ENCODE results near the gene PLPP3.

Gene PLPP3

DNA sequence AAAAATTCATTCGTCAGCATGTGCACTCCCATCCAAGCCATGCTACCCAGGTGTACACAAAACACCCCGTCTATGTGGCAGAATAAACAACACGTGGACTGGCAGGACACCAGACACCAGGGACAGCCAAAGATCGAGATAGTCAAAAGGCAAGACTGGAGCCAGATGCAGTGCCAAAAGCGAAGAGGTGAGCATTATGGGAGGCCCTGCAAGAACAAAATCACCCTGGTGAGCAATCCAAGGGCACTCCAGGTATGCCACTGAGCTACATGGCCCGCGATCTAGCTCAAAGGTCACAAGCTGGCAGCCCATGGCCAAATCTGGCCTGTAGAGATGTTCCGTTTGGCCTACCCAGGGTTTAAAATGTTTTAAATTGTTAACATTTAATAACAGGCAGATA is 33.7 kb downstream of the PLPP3 start:
- FAIRE-seq = no peak

DNA sequence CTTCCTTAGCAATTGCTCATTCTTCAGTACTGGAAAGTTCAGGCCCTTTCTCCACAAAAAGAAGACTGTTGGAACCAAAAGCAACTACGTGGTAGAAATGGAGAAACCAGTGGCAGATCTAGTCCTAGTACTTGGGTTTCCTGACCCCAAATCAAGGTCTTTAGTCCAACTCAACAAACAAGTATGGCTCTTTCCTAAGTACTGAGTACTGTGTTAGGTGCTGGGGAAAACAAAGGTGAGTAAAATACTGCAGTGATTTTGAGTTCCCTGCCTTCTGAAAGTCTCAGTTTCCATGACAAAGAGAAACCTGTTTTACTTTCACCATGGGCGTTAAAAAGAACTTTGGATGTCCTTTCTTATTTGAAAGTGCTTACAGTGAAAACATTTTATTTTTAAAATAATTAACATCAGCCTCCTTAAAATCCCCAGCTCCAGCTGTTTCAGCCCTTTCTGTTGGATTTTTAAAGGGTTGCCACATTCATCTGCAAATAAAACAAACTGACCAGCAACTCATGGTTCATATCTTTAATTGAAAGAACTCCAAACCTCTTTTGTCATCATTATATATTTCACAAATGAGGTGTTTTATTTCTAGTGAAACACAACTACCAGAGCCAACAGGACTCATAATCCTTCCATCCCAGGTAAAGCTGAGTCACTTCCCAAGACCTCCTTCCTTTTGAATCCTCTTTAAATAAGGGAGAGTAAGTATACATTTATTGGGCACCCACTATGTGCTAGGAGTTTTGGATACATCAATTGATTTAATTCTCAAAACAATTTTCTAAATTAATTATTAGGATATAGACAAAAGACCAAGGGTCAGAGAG is 35.4 kb downstream of the PLPP3 start:
- FAIRE-seq = no peak

DNA sequence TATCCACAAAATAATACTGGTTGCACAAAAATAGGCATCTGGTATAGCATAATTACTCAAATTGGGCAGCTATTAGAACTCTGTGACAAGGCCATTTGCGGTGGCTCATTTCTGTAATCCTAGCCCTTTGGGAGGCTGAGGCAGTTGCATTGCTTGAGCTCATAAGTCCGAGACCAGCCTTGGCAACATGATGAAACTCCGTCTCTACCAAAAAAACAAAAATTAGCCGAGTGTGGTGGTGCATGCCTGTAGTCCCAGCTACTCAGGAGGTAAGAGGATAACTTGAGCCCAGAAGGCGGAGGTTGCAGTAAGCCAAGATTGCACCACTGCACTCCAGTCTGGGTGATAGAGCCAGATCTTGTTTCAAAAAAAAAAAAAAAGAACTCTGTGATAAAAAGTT is 36.7 kb downstream of the PLPP3 start:
- FAIRE-seq = no peak

DNA sequence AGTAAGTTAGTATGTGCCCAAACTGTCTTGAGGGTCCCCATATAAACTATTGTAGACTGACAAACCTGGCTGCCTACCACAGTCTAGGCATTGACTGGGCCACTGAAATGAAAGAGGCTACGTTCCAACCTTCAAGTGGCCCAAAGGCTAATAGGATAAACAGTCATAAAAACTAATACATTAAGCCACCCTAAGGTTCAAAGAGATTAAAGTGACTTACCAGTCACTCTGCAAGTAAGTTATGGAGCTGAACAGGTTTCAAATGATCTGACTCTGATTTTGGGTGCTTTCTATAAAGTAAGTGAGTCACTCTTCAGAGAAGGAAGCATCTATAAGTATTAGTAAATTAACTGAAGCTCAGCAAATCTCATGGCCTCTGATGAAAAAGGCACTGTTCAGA is 38.0 kb downstream of the PLPP3 start:
- no peak for FAIRE-seq

DNA sequence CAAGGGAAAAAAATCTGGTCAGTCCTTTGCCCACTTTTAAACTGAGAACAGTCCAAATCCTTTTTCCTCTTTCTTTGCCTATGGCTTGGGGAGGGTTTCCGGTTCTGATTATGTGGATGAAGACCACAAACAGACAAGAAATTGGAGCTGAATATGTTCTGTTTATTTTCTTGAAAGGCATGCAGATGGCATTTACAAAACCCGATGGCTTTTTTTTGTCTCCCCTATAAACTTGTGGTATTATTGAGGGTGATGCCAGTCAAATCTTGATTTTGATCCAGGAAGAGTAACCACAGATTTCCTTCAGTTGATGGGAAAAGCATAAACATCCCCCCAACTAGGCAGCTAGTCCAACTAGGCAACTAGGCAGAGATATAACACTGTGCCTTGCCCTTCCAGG is 38.9 kb downstream of the PLPP3 start:
- FAIRE-seq = no peak

DNA sequence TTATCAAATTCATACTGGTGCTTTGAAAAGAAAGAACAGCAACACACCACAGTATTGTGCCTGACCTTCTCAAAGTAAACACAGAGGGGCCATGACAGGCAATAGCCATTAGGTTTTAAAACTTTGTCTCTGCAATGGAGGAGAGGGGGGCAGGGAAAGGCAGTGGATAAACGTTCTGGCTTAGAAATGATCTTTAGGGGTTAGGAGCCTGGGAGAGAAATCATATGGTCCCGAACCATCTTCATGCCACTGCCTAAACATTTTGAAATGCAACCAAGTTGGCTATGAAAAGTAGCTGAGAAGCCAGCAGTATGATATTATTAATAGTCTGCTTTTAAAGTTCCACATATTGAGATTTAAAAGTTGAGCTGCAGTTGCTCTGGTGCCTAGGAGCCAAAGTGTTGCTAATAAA is 39.8 kb downstream of the PLPP3 start:
- FAIRE-seq = no peak

DNA sequence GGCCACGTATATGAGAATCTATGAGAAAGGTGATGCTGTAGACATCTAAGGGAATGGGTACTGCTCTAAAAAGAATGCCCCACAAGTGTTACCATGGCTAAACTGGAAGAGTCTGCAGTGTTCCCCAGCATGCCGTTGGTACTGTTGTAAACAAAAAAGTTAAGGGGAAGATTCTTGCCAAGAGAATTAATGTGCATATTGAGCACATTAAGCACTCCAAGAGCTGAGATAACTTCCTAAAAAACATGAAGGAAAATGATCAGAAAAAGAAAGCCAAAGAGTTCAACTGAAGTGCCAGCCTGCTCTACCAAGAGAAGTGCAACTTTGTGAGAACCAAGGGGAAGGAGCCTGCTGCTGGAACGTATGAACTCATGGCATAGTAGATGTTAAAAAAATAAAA is 40.8 kb downstream of the PLPP3 start:
- FAIRE-seq = no peak

DNA sequence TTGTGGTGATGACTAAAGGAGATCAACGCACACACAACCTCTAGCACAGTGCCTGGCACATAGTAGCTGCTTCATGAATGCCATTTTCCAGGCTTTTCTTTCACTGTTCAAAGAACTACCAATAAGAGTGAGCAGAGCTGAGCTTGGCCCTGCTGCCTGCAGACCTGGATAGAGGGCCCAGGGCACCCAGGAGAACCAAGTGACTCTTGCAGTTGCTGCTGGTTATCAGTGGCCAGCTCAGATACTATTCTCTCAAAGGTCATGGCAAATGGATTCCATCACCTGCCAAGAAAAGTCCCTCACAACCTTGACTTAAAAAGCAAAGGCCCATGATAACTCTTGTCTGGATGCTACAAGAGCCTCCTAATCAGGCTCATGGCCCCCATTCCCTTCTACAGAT is 41.7 kb downstream of the PLPP3 start:
- no peak for FAIRE-seq

DNA sequence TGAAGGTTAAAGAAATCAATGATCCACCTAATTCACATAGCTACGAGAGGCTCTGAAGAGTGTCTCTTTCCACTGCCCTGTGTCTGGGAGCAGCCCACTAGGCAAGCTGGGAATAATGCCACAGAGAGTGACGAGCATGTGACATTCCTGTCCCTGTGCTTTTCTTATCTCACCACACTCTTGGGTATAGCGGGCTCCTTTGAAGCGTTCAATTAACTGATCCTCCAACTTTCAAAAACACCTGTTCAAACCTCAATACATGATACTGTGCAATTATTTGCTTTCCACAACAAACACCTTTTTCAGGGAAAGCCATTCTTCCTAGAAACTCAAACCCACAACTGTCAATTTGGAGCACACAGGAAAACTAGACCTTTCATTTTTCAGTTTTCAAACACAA is 43.4 kb downstream of the PLPP3 start:
- FAIRE-seq = no peak

DNA sequence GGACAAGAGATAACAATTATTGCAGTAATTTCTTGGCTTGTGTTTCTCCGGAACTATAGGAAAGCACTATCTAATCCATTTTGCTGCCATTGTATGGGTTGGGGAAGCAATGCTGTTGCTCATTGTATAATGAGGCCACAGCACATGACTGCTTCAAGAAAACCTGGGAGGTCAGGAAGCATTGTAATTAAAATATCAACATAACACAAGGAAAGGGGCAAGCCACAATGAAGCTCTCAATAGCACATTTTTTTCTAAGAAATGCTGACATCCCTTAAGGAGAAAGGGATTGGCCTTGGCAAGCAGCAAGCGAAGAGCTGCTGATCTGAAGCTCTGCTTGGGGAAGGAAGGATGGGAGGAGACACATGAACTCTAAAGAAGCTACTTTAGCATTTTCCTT is 44.0 kb downstream of the PLPP3 start:
- FAIRE-seq = no peak

DNA sequence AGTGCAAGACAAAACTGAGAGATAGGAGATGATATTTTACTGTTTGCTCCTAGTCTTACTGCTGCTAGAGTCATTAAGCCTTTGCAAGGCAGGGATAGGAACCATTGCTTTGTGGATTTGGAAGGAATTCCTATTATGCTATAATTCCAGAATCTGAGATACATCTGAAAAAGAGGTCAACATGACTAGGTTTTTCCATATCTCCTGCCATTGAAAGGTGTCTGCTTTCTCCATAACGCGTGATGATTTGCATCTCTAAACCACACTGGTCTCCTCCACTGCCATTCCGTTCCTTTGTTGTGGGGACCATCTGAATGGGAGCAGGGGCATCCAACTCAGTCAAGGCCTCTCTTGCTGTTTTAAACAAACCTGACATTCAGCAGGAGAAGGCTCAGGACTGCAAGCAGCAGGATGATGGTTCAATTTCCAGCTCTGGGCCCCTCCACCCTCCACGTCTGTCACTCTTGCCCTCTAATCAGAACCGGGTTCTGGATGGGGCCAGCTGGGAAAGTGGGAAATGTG is 45.2 kb downstream of the PLPP3 start:
- no peak for FAIRE-seq

DNA sequence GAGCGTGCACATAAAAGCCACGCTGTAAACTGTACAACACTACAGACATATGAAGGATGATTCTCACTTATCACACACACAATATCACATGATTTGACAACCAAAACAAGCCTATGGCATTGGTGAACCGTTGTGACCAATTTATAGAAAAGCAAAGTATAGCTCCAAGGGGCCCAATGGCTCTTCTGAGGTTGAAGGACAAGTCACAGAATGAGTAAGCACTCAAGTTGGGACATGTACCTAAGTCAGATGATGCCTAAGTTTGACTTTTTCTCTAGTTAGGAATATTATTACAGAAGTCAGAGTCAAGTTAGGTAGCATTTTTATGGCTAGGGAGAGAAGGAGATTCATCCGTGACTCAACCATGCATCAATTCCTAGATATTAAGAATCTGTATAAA is 45.7 kb downstream of the PLPP3 start:
- FAIRE-seq = no peak

DNA sequence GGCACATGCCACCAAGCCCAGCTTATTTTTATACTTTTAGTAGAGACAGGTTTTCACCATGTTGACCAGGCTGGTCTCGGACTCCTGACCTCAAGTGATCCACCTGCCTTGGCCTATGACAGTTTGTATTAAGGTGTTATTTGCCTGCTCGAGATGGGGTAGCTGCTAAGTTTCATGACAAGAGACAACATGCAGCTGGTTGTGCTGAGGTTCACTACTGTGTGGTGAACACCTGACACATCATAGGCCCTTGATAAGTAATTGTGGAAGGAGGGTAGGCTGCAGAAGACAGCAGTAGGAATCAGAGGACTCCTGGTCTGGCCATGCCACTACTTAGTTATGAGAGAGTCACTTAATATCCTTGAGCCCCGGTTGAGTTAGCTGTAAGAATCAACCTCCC is 46.2 kb downstream of the PLPP3 start:
- no peak for FAIRE-seq

DNA sequence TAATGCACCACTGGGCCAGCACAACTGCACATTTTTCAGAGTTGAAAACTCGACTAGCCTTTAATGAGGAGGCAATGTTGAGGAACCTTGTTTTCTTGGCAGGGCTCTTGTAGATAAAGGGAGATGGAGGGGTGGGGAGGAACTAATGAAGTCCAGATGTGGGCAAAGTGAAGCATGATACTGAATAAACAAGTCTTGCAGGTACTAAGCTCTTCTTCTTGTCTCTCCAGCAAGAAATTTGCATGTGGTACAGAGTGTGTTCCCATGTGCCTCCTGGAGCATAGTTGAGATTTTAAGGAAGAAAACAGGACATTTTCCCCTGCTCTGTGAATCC is 47.0 kb downstream of the PLPP3 start:
- FAIRE-seq = no peak

DNA sequence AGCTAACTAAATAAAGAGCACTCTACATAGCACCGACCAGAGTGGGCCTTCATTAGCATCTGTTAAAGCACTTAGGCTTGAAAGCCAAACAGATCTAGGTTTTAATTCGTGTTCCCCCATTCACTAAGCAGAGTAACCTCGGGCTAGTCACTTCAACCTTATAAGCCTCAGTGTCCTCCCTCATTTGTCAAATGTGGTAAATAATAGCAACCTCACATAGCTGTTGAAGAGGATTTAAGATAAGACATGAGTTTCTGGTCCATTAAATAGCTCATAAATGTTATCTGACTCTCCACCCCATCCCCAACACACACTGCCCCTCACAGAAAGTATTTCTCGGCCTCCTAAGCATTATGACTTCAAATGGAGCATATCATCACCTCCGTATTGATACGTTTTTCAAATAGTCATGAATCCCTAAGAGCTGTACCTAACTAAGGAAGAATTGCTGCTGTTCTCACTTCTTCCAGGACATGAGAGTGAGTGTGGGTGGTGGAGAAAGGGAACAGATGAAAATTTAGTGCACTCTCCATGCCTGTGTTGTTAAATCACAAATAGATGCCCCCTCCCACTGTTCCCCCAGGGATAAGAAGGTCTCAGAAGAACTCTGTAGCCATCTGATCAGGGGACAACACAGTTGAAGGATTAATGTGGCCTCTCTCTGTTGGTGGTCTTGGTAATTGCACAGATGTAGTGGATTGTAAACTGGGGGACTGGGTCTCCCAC is 47.6 kb downstream of the PLPP3 start:
- no peak for FAIRE-seq

DNA sequence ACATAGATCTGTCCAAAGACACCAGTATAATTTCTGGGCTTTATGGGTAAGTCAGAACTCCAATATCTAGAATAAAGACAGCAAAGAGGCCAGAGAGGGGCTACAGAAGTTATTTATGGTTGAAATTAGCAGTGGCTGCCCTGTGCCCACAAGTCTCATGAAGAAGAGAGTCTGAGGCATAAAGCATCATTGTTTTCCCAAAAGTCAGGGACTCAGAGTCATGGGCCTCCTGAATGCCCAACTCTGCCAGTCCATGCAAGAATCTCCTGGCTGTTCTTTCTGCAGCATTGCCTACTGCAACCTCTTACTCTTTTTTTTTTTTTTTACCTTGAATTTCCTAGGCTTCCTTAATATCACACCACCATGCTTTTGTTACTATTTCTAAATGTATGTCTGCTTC is 49.6 kb downstream of the PLPP3 start:
- no peak for FAIRE-seq

DNA sequence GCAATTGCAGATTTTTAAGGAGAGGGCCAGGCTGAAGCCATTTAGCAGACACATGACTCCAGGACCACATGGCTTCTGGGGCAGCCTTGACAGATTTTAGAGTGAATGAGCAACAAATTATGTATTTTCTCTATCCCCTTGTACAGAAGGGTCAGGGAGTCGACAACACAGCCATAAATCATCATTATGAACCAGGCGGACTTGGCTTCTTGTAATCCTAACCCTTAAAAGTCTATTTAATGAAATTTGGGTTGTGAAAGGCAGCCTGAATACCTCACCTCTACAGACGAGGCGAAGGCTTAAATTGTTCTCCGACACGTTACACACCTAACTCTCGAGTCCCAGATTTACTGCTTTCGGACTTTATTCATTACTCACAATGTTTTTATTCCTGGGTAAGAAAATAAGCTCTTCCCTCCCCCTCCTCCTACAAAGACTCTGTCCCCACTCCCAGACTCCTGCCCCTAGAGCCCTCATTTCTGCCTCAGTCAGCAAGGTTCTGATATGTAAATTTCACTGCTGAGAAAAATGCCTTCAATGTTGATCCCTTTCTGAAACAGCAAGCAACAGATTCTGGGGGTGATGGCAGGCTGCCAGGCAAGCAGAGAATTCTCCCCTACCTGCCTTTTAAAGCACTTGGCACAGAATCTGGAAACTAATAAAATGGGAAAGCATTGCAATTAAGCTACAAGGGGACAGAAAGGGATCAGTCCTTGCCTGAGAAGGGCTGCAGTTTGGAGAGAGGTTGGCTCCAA is 51.6 kb downstream of the PLPP3 start:
- no peak for FAIRE-seq

DNA sequence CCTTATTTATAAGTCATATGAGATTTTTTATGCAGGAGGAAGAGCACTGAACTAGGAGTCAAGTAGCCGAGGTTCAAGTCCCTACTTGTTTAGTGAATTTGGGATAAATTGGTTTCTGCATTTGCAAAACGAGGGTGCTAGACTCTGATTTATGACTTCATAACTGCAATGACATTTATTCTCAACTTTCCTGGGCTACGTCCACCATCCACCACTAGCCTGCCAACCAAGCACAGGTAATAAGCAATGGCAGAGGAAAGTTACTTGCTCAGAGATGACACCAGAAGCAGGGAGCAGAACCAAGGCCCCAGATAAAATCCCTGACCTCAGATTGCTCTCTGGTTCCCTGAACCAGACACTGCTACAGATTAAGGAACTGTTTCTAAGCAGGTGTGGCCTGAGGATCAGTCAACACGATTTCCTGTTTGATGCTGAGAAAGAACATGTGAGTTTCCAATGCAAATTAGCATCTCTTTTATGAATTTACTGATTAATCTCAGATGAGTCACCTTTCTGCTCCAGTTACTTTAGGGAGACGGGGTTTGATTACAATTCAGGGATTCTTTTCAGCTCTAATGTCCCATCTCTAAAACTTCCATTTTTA is 52.7 kb downstream of the PLPP3 start:
- FAIRE-seq = no peak

DNA sequence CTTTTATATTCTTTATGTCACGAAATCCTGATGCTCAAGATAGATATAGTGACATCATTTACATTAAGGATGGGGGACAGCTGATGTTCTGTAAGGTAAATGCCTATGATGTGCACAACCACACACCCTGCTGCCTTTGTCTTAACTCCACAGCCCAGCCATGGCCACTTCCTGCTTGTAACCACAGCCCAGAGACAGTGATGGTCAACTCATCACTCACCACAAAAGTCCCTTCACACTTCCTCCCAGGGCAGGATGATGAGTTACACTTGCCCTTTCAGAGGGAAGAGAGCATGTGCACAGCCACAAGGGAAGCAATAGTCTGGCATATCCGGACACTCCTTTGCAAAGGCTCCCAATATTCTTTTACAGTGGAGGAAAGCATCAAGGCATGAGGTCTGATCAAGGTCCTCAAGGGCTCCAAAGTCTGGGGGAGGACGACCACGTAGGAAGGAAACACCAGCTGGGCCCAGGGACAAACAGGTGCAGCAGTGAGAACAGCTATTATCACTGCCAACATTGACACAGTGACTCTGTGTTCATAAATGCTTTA is 53.8 kb downstream of the PLPP3 start:
- FAIRE-seq = no peak

DNA sequence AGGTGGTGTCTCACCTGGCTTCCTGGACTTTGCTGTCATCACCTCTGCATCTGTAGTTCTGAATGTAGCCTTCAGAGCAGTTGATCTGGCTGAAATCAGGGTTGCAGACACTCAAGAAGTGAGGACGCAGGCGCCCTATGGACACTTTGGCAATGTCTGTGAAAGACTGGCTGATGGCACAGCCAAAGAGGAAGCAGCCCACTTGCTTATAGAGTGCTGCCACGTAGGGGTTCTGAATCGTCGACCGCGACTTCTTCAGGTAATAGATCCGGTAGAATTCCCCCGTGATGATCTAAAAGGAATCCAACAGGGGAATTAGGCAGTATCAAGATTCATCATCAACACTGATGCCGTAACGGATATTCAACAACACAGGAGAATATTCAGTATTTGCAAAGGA is 55.1 kb downstream of the PLPP3 start:
- no peak for FAIRE-seq

DNA sequence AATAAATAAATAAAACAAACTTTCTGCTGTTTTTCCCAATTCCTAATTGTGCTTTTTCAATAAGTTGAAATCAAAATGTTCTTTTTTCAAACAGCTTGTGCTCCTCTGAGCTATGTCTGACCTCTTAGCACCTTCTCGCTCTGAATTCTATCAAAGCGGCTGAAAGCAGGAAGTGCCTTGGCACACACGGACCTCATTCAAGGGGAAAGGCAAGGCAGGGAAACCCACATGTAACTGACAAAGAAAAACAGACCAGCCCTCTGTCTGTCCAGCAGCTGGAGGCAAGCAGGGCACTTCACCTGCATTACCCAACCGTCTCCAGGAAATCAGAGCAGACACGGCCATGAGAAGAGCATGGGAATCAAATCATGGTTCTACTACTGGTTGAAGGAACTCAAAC is 56.7 kb downstream of the PLPP3 start:
- no peak for FAIRE-seq

DNA sequence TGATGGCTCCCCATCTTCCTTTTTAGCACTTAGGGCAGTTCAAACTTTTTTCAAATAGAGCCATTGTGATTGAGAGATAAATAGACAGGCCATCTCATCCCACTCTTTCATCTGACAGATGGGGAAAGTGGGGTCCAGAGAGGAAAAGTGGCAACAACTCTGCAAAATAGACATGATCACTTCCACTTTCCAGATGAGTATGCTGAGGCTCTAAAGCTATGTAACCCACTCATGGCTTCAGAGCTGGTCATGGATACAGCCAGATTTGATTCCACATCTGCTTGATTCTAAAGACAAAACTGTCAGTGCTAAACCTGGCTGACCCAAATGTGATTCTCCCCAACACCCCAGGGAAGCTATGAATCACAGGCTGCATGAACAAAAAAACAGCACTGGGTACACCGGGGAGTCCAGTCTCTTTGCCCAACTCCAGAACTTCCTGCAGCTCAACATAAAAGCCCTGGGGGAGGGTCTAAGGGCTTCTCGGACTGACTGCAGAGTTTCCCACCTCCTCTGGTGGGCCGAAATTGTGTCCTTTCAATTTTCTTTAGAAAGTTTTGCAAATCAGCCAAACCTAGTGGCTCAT is 59.3 kb downstream of the PLPP3 start:
- FAIRE-seq = no peak
